Rectal smooth muscle tissue (tissue), 1 donor: ENCODE results near the gene VSIG8.
"Not testable (repeated sequence)": the region's sequence is repeated elsewhere in the genome, so short reads cannot be mapped to it uniquely, and the experiment has no call there.

Source experiments
- H3K27ac ChIP-seq: one replicate; pipeline ENCODE4 v1.7.0; 2013; ENCODE audit warnings: low read depth, low read length, inconsistent platforms
- H3K27me3 ChIP-seq: one replicate; pipeline ENCODE4 v1.7.0; 2013; ENCODE audit warnings: low read length; ENCODE audit not compliant: control insufficient read depth, insufficient read depth
- H3K36me3 ChIP-seq: one replicate; pipeline ENCODE4 v1.7.0; 2013; ENCODE audit warnings: low read length; ENCODE audit not compliant: control insufficient read depth, insufficient read depth
- H3K4me1 ChIP-seq: one replicate; pipeline ENCODE4 v1.7.0; 2013; ENCODE audit warnings: low read length; ENCODE audit not compliant: control insufficient read depth, insufficient read depth
- H3K4me3 ChIP-seq: one replicate; pipeline ENCODE4 v1.7.0; 2013; ENCODE audit warnings: low read length
- H3K9ac ChIP-seq: one replicate; pipeline ENCODE4 v1.7.0; 2013; ENCODE audit warnings: low read length

VSIG8 gene, protein sequence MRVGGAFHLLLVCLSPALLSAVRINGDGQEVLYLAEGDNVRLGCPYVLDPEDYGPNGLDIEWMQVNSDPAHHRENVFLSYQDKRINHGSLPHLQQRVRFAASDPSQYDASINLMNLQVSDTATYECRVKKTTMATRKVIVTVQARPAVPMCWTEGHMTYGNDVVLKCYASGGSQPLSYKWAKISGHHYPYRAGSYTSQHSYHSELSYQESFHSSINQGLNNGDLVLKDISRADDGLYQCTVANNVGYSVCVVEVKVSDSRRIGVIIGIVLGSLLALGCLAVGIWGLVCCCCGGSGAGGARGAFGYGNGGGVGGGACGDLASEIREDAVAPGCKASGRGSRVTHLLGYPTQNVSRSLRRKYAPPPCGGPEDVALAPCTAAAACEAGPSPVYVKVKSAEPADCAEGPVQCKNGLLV

GRCh38 chr1:159862557-159862956 is at the start of gene VSIG8:
Gene VSIG8, minus strand, starts transcription at chr1:159862657. Its CDS starts 136 bp downstream, at chr1:159862521.
- H3K27me3 ChIP-seq: no peaks in the 10 kb centered on the region
- H3K27ac ChIP-seq: no peak within 1 kb of the TSS
- no peak within 1 kb of the TSS for H3K4me3 ChIP-seq
- H3K36me3 ChIP-seq: no peaks in the 10 kb centered on the region
- H3K4me1 ChIP-seq: no peaks in the 10 kb centered on the region
- no peak within 1 kb of the TSS for H3K9ac ChIP-seq

GRCh38 chr1:159911326-159912070 is 49.0 kb upstream of the VSIG8 start:
- H3K27ac ChIP-seq: no peak overlapping the region
- H3K27me3 ChIP-seq: no peaks in the 10 kb centered on the region
- peaks cover 3% of the 10 kb centered on the region for H3K4me1 ChIP-seq
- H3K36me3 ChIP-seq: no peaks in the 10 kb centered on the region
- no peak overlapping the region for H3K9ac ChIP-seq
- no peak overlapping the region for H3K4me3 ChIP-seq

- Histone ChIP-seq H3K4me3 (no peak overlapping the region), H3K4me1 (no peaks in the 10 kb centered on the region), H3K27ac (no peak overlapping the region), H3K27me3 (no peaks in the 10 kb centered on the region), H3K36me3 (no peaks in the 10 kb centered on the region), H3K9ac (no peak overlapping the region)
Observed at GRCh38 chr1:159908031-159908940, 45.8 kb upstream of the VSIG8 start.

DNA sequence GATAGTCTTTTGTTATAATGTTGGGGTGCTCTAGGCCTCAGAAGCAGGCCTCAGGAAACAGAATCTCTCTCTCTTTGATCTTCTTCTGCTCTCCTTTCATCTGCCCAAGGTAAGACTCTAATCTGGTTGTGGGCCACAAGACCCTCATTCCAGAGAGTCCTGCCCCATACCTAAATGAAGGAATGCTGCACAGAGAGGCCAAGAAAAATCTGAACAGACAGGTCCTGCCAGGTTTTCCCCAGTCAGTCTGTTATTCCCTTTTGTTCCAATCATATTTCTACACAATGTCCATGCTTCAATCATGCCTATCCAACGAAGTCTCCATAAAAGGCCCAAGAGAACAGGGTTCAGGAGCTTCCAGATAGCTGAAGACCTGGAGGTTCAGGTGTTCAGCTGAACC is 44.5 kb upstream of the VSIG8 start:
- Histone ChIP-seq H3K27me3 (no peaks in the 10 kb centered on the region), H3K4me1 (no peaks in the 10 kb centered on the region), H3K4me3 (no peak overlapping the region), H3K27ac (no peak overlapping the region), H3K36me3 (no peaks in the 10 kb centered on the region), H3K9ac (no peak overlapping the region)

DNA sequence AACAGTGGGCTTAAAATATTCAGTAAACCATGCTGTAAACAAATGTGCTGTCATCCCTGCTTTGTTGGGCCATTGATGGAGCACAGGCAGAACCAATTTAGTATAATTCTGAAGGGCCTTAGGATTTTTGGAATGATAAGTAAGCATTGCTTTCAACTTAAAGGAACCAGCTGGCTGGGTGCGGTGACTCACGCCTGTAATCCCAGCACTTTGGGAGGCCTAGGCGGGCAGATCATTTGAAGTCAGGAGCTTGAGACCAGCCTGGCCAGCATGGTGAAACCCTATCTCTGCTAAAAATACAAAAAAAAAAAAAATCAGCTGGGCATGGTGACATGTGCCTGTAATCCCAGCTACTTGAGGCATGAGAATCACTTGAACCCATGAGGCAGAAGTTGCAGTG is 41.6 kb upstream of the VSIG8 start:
- not testable (repeated sequence) for H3K4me3 ChIP-seq

DNA sequence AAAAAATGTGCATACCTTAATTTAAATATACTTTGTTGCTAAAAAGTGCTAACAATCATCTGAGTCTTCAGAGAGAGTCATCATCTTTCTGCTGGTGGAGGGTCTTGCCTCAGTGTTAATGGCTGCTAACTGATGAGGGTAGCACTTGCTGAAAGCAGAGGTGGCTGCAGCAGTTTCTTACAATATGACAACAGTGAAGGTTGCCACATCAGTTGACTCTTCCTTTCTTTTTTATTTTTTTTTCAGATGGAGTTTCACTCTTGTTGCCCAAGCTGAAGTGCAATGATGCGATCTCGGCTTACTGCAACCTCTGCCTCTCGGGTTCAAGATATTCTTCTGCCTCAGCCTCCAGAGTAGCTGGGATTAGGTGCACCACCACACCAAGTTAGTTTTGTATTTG is 40.1 kb upstream of the VSIG8 start:
- H3K9ac ChIP-seq: no peak overlapping the region
- H3K4me1 ChIP-seq: no peaks in the 10 kb centered on the region
- no peaks in the 10 kb centered on the region for H3K36me3 ChIP-seq
- no peak overlapping the region for H3K4me3 ChIP-seq
- H3K27ac ChIP-seq: no peak overlapping the region
- no peaks in the 10 kb centered on the region for H3K27me3 ChIP-seq

More for the DNA sequence above, 41.6 kb upstream of the VSIG8 start:
- not testable (repeated sequence) for H3K27me3 ChIP-seq, H3K27ac ChIP-seq, H3K4me1 ChIP-seq, H3K36me3 ChIP-seq, H3K9ac ChIP-seq

GRCh38 chr1:159900755-159901360 is 38.4 kb upstream of the VSIG8 start:
- H3K4me3 ChIP-seq: no peak overlapping the region
- no peak overlapping the region for H3K9ac ChIP-seq
- no peaks in the 10 kb centered on the region for H3K36me3 ChIP-seq
- no peaks in the 10 kb centered on the region for H3K27me3 ChIP-seq
- no peaks in the 10 kb centered on the region for H3K4me1 ChIP-seq
- H3K27ac ChIP-seq: no peak overlapping the region

- H3K4me3 ChIP-seq: peak within 1 kb of the TSS; percentile 35
- no peak within 1 kb of the TSS for H3K9ac ChIP-seq
- H3K27ac ChIP-seq: no peak within 1 kb of the TSS
- no peaks in the 10 kb centered on the region for H3K27me3 ChIP-seq
- no peaks in the 10 kb centered on the region for H3K4me1 ChIP-seq
- no peaks in the 10 kb centered on the region for H3K36me3 ChIP-seq
Observed at GRCh38 chr1:159900086-159900680, 37.7 kb upstream of the VSIG8 start, which contains the start of gene CFAP45. Gene CFAP45, minus strand, starts transcription at chr1:159900165. Its CDS starts 67 bp downstream, at chr1:159900098.

DNA sequence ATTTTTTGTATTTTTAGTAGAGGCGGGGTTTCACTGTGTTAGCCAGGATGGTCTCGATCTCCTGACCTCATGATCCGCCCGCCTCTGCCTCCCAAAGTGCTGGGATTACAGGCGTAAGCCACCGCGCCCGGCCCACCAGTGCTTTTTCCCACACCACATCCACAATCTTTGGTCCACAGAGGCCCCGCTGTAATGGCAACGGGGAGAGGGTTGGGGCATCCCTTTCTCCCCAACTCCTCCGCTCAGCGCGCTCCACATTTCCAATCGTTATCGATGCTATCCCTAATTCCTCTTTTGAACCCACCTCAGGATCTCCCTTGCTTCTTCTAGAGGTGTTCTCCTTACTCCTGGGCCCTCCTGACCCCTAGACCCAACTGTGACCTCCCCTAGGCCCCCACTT is 37.2 kb upstream of the VSIG8 start:
- not testable (repeated sequence) for H3K4me1 ChIP-seq, H3K4me3 ChIP-seq, H3K27ac ChIP-seq, H3K27me3 ChIP-seq, H3K9ac ChIP-seq, H3K36me3 ChIP-seq

GRCh38 chr1:159898527-159898926 is 36.1 kb upstream of the VSIG8 start:
- Histone ChIP-seq H3K4me1 (no peaks in the 10 kb centered on the region), H3K27ac (no peak overlapping the region), H3K4me3 (no peak overlapping the region)

GRCh38 chr1:159897962-159898361 is 35.5 kb upstream of the VSIG8 start:
- Histone ChIP-seq H3K4me1 (no peaks in the 10 kb centered on the region), H3K27me3 (no peaks in the 10 kb centered on the region), H3K4me3 (no peak overlapping the region), H3K27ac (no peak overlapping the region), H3K9ac (no peak overlapping the region), H3K36me3 (no peaks in the 10 kb centered on the region)

More at GRCh38 chr1:159898527-159898926, 36.1 kb upstream of the VSIG8 start:
- no peaks in the 10 kb centered on the region for H3K27me3 ChIP-seq
- no peaks in the 10 kb centered on the region for H3K36me3 ChIP-seq
- H3K9ac ChIP-seq: no peak overlapping the region
